ENCODE data around the gene GOLGA6B. TPM values are rescaled to one million over a fixed set of nuclear protein-coding genes. Genes with fewer than 3 reads are reported as not detected.

GOLGA6B gene
- total and polyA plus RNA-seq, 2 experiments from 2014 or later: not detected

Small RNAs within 50 kb of the gene (small RNA-seq; reads per million reads assigned to genes)
- gene RN7SL853P: not detected

Other genes with a start within 250 kb of the GOLGA6B start
- gene ARIH1, start 180.4 kb upstream of the GOLGA6B start, total RNA-seq: 61.6 and 62.1 TPM in 2 replicates
- gene ARIH1, start 180.4 kb upstream of the GOLGA6B start, polyA plus RNA-seq: 62.9 and 76.3 TPM in 2 replicates
- gene HIGD2B, start 31.5 kb downstream of the GOLGA6B start, total RNA-seq: not detected in 2 replicates
- gene HIGD2B, start 31.5 kb downstream of the GOLGA6B start, polyA plus RNA-seq: 0.23 TPM in 1 of 2 replicates, not detected in the other
- gene BBS4, start 31.5 kb downstream of the GOLGA6B start, total RNA-seq: 24.6 and 28.3 TPM in 2 replicates
- gene BBS4, start 31.5 kb downstream of the GOLGA6B start, polyA plus RNA-seq: 18.1 and 20.6 TPM in 2 replicates
- 67.3 and 71.1 TPM in 2 replicates for gene ADPGK, start 129.1 kb downstream of the GOLGA6B start, total RNA-seq
- 56.3 and 59.2 TPM in 2 replicates for gene ADPGK, start 129.1 kb downstream of the GOLGA6B start, polyA plus RNA-seq

Measured in hepatocyte (in vitro differentiated cells).